Renal cortical epithelial cell (primary cell): ENCODE measurements around the gene WNT3A. TPM values are rescaled to one million over a fixed set of nuclear protein-coding genes. Genes with fewer than 3 reads are reported as not detected.
A peak's percentile ranks its signal among the peaks of the same experiment; 100 is the strongest.
"Not testable (repeated sequence)": the region's sequence is repeated elsewhere in the genome, so short reads cannot be mapped to it uniquely, and the experiment has no call there.

Source experiments
- DNase-seq: peaks from one replicate; pipeline ENCODE4 v3.0.0-alpha.2; 2011; ENCODE audit warnings: low read depth
- total RNA-seq: library from RNA; depleted of rRNA; stranded (reverse); fragments of >200 nt; gene quantifications from 2 replicates; pipeline ENCODE4 v1.2.3, GENCODE V29; 2014

WNT3A gene
- total RNA-seq, 1 donor from 2014 or later = not detected

- DNase-seq = no peak
Observed at GRCh38 chr1:228011721-228012311, 5.0 kb downstream of the WNT3A start.

GRCh38 chr1:228012555-228012954 lies 5.8 kb downstream of the WNT3A start:
- DNase-seq = no peak

GRCh38 chr1:228013131-228013934 lies 6.5 kb downstream of the WNT3A start:
- no peak for DNase-seq

GRCh38 chr1:228013935-228014930 lies 7.4 kb downstream of the WNT3A start:
- peak; percentile 3 for DNase-seq

DNA sequence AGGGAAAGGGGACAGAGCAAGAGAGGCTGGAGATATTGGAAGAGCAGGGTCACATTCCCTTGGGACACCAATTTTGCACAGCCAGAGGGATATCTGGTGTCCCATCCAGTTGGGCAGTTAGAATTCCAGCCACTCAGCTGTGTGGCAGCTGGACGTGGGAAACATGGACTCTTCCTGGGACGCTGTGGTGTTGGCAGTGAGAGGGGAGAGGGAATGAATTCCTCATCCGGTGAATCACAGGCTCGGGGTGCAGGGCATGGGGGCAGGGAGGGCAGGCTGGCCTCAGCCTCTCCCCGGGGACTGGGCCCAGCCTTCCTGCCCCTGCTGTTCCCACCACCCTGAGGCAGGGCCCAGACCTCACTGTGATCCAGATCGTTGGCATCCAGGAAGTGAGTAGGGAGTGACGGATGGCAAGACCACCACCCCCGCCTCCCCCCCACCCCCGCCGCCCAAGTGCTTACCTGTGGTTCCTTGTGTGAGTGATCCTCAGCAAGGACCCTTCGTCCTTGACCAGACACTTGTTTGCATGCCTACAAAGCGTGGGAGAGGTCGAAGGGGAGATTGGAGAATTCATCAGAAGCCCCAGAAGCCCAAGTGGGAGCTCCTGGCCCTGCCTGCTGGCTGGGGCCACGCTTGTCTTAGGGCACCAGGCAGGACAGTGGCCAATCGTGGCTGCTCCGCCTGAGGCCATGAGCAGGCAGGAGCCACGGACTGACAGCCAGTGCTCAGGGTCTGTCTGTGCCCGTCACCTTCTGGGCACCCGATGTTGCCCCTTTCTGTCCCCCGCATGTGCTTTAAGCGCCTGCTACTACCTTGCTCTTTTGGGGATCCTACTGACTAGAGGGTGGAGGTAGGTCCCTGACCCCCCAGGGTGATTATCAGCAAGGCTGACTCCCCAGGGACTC lies 8.7 kb downstream of the WNT3A start:
- DNase-seq = peak; percentile 33

GRCh38 chr1:228016181-228016510 lies 9.3 kb downstream of the WNT3A start:
- DNase-seq = no peak

- DNase-seq = no peak
Observed at GRCh38 chr1:228016653-228017355, 10.0 kb downstream of the WNT3A start.

GRCh38 chr1:228017356-228018124 lies 10.7 kb downstream of the WNT3A start:
- no peak for DNase-seq

DNA sequence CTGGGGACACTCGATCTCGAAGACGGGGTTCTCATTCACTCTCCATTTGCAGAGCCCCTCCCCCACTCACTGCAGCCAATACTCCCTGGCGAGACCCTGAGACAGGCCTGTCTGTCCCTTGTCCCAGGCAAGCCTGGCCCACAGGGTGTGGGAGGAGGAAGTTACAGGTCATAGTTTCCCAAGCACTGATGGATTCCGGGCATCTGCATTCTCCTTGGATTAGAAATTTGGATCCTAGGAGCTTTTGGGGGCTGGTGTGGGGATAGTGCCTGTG lies 11.3 kb downstream of the WNT3A start:
- no peak for DNase-seq

GRCh38 chr1:228018961-228019721 lies 12.3 kb downstream of the WNT3A start:
- DNase-seq = no peak

DNA sequence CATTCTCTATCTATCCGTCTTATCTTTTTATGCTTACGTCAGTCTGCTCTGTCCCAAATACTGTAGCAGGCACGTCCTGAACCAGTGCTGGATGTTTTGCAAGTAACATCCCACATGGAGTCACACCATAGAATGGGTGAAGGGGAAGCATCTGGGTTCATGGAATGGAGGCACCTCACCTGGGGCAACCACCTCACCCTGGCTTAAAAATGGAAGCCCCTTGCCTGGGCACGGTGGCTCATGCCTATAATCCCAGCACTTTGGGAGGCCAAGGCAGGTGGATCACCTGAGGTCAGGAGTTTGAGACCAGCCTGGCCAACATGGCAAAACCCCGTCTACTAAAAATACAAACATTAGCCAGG lies 12.9 kb downstream of the WNT3A start:
- not testable (repeated sequence) for DNase-seq

GRCh38 chr1:228020686-228021354 lies 14.0 kb downstream of the WNT3A start:
- no peak for DNase-seq

- no peak for DNase-seq
Observed at GRCh38 chr1:228021355-228022030, 14.7 kb downstream of the WNT3A start.

GRCh38 chr1:228022571-228023293 lies 15.9 kb downstream of the WNT3A start:
- no peak for DNase-seq

GRCh38 chr1:228023294-228023639 lies 16.5 kb downstream of the WNT3A start:
- DNase-seq = no peak

DNA sequence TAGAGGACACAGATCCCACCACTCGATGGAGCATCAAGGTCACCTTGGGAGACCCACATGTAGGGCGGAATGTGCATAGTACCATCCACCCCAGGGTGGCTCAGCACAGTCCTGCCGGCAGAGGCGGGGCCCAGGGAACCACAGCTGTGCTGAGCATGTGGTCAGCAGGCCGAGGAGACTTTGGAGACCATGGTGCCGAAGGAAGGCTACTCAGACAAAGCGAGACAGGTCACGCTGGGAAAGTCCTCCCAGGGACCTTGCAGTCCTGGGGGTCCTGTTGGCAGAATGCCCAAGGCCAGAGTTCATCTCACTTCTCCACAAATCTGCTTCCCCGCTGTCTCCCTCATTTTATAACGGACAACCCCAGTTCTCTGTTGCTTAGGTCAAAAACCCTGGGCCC lies 22.5 kb downstream of the WNT3A start:
- DNase-seq = no peak

DNA sequence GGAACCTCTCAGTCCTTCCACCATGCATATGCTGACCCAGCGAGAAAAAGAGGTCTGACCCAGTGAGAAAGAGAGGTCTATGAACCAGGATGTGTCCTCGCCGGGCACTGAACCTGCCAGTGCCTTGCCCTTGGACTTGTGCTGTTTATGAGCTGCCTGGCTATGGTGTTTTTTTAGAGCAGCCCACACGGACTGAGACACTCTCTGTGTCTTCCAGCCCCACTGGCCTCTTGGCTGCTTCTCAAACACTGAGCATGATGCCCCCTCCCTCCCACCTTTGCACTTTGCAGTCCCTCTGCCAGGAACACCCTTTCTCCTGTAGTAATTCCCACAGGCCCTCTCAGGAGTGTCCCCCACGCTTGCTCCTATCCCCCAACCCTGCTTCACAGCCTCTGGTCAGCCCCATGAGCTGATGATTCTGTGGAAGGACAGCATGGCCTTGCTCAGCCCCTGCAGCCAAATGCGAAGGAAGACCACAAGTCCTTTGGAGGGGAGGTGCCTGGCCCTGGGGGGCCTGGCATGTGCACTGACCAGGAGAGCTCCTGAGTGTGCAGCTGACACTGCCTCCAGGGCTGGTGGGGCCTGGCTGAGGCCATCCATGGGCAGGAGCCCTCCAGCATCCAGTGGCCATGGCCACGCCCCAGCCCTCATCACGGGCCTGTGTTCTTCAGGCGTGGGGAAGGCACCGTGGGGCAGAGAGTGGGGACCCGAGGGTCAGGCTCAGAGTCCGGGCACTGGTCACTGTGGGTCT lies 23.8 kb downstream of the WNT3A start:
- DNase-seq = no peak
